GM12874 (cell line): Measurements from ENCODE around the gene MAPK8IP2.

Experiments used
- CTCF ChIP-seq: IDR thresholded peaks from 2 replicates; pipeline ENCODE4 v1.5.1; 2011; ENCODE audit warnings: low read depth, mild to moderate bottlenecking, control low read depth, low read length, moderate library complexity; ENCODE audit not compliant: insufficient read depth

MAPK8IP2 gene

GRCh38 chr22:50625568-50626313 lies 25.1 kb downstream of the MAPK8IP2 start:
- no peak for TF ChIP-seq CTCF

- TF ChIP-seq CTCF = no peak
Measured at GRCh38 chr22:50626314-50626849, 25.8 kb downstream of the MAPK8IP2 start.

GRCh38 chr22:50626850-50627641 lies 26.5 kb downstream of the MAPK8IP2 start:
- no peak for TF ChIP-seq CTCF

GRCh38 chr22:50627642-50628542 lies 27.3 kb downstream of the MAPK8IP2 start, which contains the start of gene ARSA:
TSS of gene ARSA (minus strand) at chr22:50628152. CDS start at chr22:50627779, 373 bp downstream.
- peak; percentile 52 for TF ChIP-seq CTCF

- no peak for TF ChIP-seq CTCF
Measured at GRCh38 chr22:50628543-50629134, 28.0 kb downstream of the MAPK8IP2 start.

- no peak for TF ChIP-seq CTCF
Measured at GRCh38 chr22:50630376-50630775, 29.8 kb downstream of the MAPK8IP2 start.

- TF ChIP-seq CTCF = no peak
Measured at GRCh38 chr22:50633086-50633485, 32.5 kb downstream of the MAPK8IP2 start.
